ENCODE data around the gene GHR.

Gene GHR

DNA sequence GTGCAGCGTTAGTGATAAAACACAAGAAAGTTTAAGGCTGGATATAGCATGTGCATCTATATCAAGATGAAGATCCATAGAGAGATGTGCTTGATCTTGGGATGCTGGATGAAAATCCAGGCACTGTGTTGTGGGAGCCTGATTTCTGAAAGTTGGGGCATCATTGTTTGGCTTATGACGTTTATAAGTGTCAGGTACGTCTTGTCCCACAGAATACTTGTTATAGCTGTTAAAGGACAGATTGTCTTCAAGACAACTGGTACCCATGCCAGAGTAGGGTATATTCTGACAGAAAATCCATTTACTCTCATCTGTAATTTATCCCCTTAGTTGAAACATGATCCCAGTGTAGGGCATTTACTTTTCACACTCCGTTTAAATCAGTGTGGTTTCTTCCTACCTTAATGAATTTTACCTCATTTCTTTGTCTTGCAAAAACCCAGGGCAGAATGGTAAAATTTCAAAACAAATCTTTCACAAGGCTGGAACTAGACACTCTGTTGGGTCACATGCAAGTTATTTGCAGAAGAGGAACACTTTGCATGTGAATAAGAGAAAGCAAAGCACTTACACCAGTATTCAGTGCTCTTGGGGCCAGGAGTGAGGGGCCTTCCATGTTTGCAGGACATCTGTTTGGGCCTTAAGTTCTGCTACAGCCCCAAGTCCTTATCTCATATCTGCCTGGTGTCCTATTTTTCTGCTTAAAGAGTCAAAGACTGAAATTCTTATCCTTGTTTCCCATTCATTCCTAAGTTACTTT, 73.3 kb downstream of the GHR start:
- TF ChIP-seq, protein P1, sequence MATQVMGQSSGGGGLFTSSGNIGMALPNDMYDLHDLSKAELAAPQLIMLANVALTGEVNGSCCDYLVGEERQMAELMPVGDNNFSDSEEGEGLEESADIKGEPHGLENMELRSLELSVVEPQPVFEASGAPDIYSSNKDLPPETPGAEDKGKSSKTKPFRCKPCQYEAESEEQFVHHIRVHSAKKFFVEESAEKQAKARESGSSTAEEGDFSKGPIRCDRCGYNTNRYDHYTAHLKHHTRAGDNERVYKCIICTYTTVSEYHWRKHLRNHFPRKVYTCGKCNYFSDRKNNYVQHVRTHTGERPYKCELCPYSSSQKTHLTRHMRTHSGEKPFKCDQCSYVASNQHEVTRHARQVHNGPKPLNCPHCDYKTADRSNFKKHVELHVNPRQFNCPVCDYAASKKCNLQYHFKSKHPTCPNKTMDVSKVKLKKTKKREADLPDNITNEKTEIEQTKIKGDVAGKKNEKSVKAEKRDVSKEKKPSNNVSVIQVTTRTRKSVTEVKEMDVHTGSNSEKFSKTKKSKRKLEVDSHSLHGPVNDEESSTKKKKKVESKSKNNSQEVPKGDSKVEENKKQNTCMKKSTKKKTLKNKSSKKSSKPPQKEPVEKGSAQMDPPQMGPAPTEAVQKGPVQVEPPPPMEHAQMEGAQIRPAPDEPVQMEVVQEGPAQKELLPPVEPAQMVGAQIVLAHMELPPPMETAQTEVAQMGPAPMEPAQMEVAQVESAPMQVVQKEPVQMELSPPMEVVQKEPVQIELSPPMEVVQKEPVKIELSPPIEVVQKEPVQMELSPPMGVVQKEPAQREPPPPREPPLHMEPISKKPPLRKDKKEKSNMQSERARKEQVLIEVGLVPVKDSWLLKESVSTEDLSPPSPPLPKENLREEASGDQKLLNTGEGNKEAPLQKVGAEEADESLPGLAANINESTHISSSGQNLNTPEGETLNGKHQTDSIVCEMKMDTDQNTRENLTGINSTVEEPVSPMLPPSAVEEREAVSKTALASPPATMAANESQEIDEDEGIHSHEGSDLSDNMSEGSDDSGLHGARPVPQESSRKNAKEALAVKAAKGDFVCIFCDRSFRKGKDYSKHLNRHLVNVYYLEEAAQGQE (IDR thresholded peaks at IDR 0.05; ENCODE audit: insufficient replicate concordance, low read depth), result no peak
- TF ChIP-seq GABPA (IDR thresholded peaks at IDR 0.05; ENCODE audit: low read depth), result no peak
- TF ChIP-seq, protein P2, sequence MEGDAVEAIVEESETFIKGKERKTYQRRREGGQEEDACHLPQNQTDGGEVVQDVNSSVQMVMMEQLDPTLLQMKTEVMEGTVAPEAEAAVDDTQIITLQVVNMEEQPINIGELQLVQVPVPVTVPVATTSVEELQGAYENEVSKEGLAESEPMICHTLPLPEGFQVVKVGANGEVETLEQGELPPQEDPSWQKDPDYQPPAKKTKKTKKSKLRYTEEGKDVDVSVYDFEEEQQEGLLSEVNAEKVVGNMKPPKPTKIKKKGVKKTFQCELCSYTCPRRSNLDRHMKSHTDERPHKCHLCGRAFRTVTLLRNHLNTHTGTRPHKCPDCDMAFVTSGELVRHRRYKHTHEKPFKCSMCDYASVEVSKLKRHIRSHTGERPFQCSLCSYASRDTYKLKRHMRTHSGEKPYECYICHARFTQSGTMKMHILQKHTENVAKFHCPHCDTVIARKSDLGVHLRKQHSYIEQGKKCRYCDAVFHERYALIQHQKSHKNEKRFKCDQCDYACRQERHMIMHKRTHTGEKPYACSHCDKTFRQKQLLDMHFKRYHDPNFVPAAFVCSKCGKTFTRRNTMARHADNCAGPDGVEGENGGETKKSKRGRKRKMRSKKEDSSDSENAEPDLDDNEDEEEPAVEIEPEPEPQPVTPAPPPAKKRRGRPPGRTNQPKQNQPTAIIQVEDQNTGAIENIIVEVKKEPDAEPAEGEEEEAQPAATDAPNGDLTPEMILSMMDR (IDR thresholded peaks at IDR 0.05; ENCODE audit: insufficient read depth, low read length), result no peak
- TF ChIP-seq POLR2AphosphoS5 (IDR thresholded peaks at IDR 0.05; ENCODE audit: low read depth), result no peak
- no peak for TF ChIP-seq SPI1 (IDR thresholded peaks at IDR 0.05; ENCODE audit: borderline replicate concordance, low read depth)
- DNase-seq (ENCODE audit: low read depth in 1 of 2, low spot score in 1 of 2), result no peak
- no peak overlapping the region for H3K27ac ChIP-seq (replicated peaks)
- H3K27me3 ChIP-seq (ENCODE audit: insufficient read depth, poor library complexity, severe bottlenecking), result no peaks in the 10 kb centered on the region
- no peak overlapping the region for H3K4me3 ChIP-seq (replicated peaks; ENCODE audit: insufficient read depth, low read length)

DNA sequence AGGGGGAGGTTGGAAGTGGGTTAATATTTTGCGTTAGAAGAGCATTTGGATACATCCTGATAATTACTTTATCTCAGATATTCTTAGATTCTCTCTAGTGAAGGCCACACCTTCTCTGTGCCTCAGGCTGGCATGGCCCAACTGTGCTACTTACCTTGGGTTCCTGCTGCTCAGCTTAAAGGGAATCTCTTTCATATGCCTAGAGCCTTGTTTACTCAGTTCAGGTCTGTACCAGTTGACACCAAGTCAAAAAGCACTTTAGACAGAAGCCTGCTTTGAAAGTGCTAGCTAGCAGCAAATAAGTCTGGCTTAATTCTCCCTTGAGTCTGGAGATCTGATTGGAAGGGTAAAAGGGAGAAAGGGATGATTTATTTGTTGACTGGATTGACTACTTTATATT, 74.8 kb downstream of the GHR start:
- DNase-seq (ENCODE audit: low read depth in 1 of 2, low spot score in 1 of 2), result no peak
- Histone ChIP-seq H3K4me3 (replicated peaks; ENCODE audit: insufficient read depth, low read length) (no peak overlapping the region), H3K27ac (replicated peaks) (no peak overlapping the region), H3K27me3 (ENCODE audit: insufficient read depth, poor library complexity, severe bottlenecking) (no peaks in the 10 kb centered on the region)
- TF ChIP-seq, protein P1 (IDR thresholded peaks at IDR 0.05; ENCODE audit: insufficient replicate concordance, low read depth), result no peak
- TF ChIP-seq GABPA (IDR thresholded peaks at IDR 0.05; ENCODE audit: low read depth), result no peak
- no peak for TF ChIP-seq SPI1 (IDR thresholded peaks at IDR 0.05; ENCODE audit: borderline replicate concordance, low read depth)
- TF ChIP-seq POLR2AphosphoS5 (IDR thresholded peaks at IDR 0.05; ENCODE audit: low read depth), result no peak
- TF ChIP-seq, protein P2 (IDR thresholded peaks at IDR 0.05; ENCODE audit: insufficient read depth, low read length), result no peak

DNA sequence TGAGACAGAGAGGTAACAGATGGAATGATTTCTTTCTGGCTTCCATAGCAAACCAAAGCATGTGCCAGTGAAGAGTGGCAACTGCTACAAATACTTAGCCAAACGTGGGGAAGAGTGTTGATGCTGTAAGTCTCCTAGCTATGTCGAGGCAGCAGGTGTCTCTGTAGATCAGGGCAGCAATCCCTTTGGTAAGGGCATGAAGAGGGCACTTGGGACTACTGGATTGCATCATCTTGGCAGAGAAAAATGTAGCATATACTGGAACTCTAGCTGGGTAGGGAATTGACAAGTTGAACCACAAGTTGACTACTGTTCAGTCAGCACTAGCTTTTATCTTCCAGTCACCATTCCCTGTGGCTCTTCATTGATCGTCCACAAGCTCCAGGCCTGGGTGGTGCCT, 75.8 kb downstream of the GHR start:
- DNase-seq (ENCODE audit: low read depth in 1 of 2, low spot score in 1 of 2), result no peak
- no peaks in the 10 kb centered on the region for H3K27me3 ChIP-seq (ENCODE audit: insufficient read depth, poor library complexity, severe bottlenecking)
- TF ChIP-seq SPI1 (IDR thresholded peaks at IDR 0.05; ENCODE audit: borderline replicate concordance, low read depth) (no peak), POLR2AphosphoS5 (IDR thresholded peaks at IDR 0.05; ENCODE audit: low read depth) (no peak), GABPA (IDR thresholded peaks at IDR 0.05; ENCODE audit: low read depth) (no peak)
- TF ChIP-seq, protein P2 (IDR thresholded peaks at IDR 0.05; ENCODE audit: insufficient read depth, low read length), result no peak
- TF ChIP-seq, protein P1 (IDR thresholded peaks at IDR 0.05; ENCODE audit: insufficient replicate concordance, low read depth), result no peak

More for the DNA sequence above, 75.8 kb downstream of the GHR start:
- Histone ChIP-seq H3K27ac (replicated peaks) (no peak overlapping the region), H3K4me3 (replicated peaks; ENCODE audit: insufficient read depth, low read length) (no peak overlapping the region)

All from HL-60 (cell line).